ENCODE data around the gene CRADD.
A peak's percentile ranks its signal among the peaks of the same experiment; 100 is the strongest.
"Not testable (repeated sequence)": the region's sequence is repeated elsewhere in the genome, so short reads cannot be mapped to it uniquely, and the experiment has no call there.

Gene CRADD

DNA sequence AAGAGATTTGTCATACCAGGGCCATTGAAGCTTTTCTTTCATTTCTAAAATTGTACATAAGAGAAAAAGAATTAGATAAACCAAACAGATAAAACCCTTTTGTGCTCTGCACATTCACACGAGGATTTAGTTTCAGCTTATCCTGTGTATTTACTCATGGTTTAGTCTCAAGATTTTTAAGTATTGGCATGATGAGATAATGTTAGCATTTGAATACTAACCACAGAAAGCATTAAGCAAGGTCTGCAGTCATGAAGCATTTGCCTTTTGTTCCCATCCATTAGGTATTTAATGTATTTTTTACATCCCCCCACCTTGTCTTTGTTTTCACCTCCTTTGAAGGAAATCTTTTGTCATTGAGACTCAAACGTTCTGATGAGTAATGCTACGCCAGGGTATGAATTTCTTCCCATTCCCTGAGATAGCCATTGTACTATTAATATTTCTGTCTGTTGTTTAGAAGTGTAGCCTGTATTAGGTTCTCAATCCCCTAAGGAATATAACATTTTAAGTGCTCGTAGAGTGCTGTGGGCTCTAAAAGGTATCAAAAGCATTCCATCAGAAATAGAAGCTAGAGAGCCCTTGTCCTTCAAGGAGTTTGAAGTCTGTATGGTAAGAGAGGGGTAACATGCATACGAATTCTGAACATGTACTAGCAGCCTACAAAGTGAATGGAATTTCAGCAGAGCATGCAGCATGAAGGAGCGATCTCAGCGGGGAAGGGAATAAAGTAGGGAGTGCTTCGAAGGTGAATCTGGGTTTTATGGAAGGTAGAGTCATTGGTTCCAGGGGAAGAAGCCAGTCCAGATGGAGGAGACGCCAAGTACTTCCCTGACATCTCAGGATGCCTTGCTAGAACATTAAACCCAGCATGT lies 22.3 kb downstream of the CRADD start:
- no peak overlapping the region for H3K9ac ChIP-seq (ENCODE audit: low read length)
- H3K4me3 ChIP-seq (ENCODE audit: low read length) = no peak overlapping the region
- no peaks in the 10 kb centered on the region for H3K4me1 ChIP-seq (ENCODE audit: control insufficient read depth, insufficient read depth, low read length)
- no peak overlapping the region for H3K27ac ChIP-seq (ENCODE audit: low read depth, low read length)
- H3K36me3 ChIP-seq (ENCODE audit: control insufficient read depth, insufficient read depth, low read length) = no peaks in the 10 kb centered on the region
- H3K27me3 ChIP-seq (ENCODE audit: control insufficient read depth, insufficient read depth, low read length) = no peaks in the 10 kb centered on the region

DNA sequence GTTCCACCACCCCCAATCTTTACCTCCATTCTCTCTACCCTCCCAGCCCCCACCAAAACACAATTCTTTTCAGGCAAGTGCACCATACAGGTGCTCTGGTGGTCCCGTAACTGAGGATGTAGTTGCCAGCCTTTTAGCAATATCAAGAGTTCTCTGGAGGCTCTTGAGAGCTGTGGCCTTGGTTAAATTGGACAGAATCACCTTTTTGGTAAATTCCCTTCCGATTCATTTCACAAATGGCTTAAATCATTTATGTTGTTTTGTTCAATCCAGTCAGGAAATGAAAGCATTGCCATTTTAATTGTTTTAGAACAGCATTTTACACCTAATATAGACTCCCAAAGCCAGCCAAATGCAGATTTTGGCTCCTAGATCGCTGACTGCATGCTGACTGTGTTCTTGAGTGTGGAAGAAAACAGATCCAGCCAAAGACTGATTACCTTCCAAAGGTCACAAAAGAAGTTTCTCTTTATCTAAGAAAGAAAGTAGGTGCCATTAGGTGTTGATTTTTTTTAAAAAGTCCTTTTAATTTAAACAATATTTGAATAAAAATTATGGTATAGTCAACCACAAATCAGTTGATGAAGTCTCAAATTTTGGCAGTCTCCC lies 25.6 kb downstream of the CRADD start:
- Histone ChIP-seq H3K4me3 (ENCODE audit: low read length) (no peak overlapping the region), H3K9ac (ENCODE audit: low read length) (no peak overlapping the region), H3K36me3 (ENCODE audit: control insufficient read depth, insufficient read depth, low read length) (no peaks in the 10 kb centered on the region), H3K27ac (ENCODE audit: low read depth, low read length) (no peak overlapping the region), H3K4me1 (ENCODE audit: control insufficient read depth, insufficient read depth, low read length) (no peaks in the 10 kb centered on the region), H3K27me3 (ENCODE audit: control insufficient read depth, insufficient read depth, low read length) (no peaks in the 10 kb centered on the region)

DNA sequence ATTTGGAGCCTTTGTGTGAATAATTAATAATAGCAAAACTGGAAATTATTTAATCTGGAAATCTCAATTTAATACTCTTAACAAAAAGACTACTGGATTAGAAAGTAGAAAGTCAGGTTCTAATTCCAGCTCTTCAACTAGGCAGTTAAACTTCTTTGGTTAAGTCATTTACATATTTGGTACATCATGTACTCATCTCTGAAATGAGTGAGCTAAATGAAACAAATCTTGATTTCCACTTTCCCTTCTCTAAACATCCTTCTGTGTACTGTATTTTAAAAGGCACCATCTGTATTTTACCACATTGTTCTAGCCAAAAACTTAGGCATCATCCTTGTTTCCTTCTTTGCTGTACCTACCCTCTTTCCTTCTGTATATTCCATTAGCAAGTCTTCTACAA lies 26.9 kb downstream of the CRADD start:
- no peaks in the 10 kb centered on the region for H3K4me1 ChIP-seq (ENCODE audit: control insufficient read depth, insufficient read depth, low read length)
- no peaks in the 10 kb centered on the region for H3K36me3 ChIP-seq (ENCODE audit: control insufficient read depth, insufficient read depth, low read length)
- H3K27me3 ChIP-seq (ENCODE audit: control insufficient read depth, insufficient read depth, low read length) = no peaks in the 10 kb centered on the region
- H3K27ac ChIP-seq (ENCODE audit: low read depth, low read length) = no peak overlapping the region
- H3K4me3 ChIP-seq (ENCODE audit: low read length) = no peak overlapping the region
- H3K9ac ChIP-seq (ENCODE audit: low read length) = no peak overlapping the region

DNA sequence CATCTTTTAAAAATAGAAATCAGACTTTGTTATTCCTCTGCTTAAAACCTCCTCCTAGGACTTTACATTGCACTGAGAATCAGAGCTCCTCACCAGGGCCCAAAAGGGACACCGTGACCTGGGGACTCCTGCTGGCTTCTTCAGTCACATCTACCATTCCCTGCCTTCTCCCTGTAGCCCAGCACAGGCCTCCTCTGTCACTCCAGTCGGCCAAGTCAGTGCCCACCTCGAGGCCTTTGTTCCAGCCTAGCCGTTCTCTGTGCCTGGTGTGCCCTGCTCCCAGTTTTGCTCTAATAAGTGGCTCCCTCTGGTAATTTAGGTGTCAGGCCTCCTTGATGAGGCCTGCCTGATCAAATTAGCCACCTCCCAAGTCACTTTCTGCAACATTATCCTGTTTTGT lies 27.4 kb downstream of the CRADD start:
- Histone ChIP-seq H3K4me1 (ENCODE audit: control insufficient read depth, insufficient read depth, low read length) (no peaks in the 10 kb centered on the region), H3K36me3 (ENCODE audit: control insufficient read depth, insufficient read depth, low read length) (no peaks in the 10 kb centered on the region), H3K27me3 (ENCODE audit: control insufficient read depth, insufficient read depth, low read length) (no peaks in the 10 kb centered on the region), H3K9ac (ENCODE audit: low read length) (no peak overlapping the region), H3K4me3 (ENCODE audit: low read length) (no peak overlapping the region), H3K27ac (ENCODE audit: low read depth, low read length) (no peak overlapping the region)

DNA sequence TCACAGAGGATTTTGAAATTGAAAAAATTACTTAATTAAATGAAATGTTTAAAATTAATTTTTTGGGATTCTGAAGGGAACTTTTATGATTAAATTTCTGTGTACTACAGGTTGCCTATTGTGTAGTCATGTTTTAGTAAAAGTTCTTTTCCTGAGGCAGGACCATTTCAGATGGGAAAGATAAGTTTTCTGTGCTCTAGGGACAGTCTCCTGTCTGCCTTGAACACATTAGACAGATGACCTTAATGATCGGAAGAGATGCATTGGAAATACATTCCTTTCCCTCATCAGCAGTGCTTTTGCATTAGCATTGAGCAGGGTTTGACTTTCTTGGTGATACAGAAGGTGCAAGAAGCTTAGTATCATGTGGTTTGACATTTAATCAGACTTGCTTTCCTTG lies 28.1 kb downstream of the CRADD start:
- H3K4me1 ChIP-seq (ENCODE audit: control insufficient read depth, insufficient read depth, low read length) = no peaks in the 10 kb centered on the region
- H3K27ac ChIP-seq (ENCODE audit: low read depth, low read length) = no peak overlapping the region

DNA sequence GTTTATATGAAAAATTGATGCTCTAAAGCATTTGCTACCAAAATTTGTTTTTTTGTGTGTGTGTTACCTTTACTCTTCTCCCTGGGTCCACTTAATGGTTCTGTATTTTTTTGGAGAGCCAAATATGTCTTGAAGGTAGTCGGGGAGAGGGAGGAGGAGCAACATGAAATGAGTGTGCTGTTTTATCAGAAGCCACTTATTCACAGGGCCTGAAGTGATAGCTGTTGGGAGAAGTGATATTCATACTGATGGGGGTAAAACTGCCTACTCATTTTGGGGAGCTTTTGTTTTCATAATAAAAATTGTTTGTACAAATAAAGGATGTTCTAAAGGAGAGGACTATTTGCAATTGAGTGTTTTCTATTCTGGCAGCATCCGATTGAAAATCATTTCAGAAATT lies 29.2 kb downstream of the CRADD start:
- Histone ChIP-seq H3K4me3 (ENCODE audit: low read length) (no peak overlapping the region), H3K9ac (ENCODE audit: low read length) (no peak overlapping the region), H3K27me3 (ENCODE audit: control insufficient read depth, insufficient read depth, low read length) (no peaks in the 10 kb centered on the region), H3K27ac (ENCODE audit: low read depth, low read length) (no peak overlapping the region), H3K36me3 (ENCODE audit: control insufficient read depth, insufficient read depth, low read length) (no peaks in the 10 kb centered on the region), H3K4me1 (ENCODE audit: control insufficient read depth, insufficient read depth, low read length) (no peaks in the 10 kb centered on the region)

More for the DNA sequence above, 28.1 kb downstream of the CRADD start:
- no peak overlapping the region for H3K4me3 ChIP-seq (ENCODE audit: low read length)
- no peaks in the 10 kb centered on the region for H3K36me3 ChIP-seq (ENCODE audit: control insufficient read depth, insufficient read depth, low read length)
- no peaks in the 10 kb centered on the region for H3K27me3 ChIP-seq (ENCODE audit: control insufficient read depth, insufficient read depth, low read length)
- H3K9ac ChIP-seq (ENCODE audit: low read length) = no peak overlapping the region

DNA sequence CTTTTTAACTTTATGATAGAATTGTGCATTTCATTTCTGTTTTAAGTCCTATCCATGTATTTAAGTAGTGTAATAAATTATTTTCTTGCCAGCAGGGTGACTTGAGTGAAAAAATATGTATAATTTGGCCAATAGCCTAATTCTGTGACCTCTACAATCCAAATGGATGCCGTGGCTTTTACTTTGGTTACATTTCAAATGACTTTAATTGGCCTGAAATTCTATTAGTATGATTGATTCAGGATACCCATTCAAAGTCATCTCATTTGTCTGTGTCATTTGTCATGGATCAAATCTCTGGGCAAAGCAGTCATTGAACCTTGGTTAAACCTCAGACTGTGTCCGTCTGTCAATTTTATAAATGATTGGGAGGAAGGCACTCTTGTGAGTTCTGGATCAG lies 29.6 kb downstream of the CRADD start:
- Histone ChIP-seq H3K27me3 (ENCODE audit: control insufficient read depth, insufficient read depth, low read length) (no peaks in the 10 kb centered on the region), H3K36me3 (ENCODE audit: control insufficient read depth, insufficient read depth, low read length) (no peaks in the 10 kb centered on the region), H3K4me3 (ENCODE audit: low read length) (no peak overlapping the region), H3K27ac (ENCODE audit: low read depth, low read length) (no peak overlapping the region), H3K9ac (ENCODE audit: low read length) (no peak overlapping the region), H3K4me1 (ENCODE audit: control insufficient read depth, insufficient read depth, low read length) (no peaks in the 10 kb centered on the region)

DNA sequence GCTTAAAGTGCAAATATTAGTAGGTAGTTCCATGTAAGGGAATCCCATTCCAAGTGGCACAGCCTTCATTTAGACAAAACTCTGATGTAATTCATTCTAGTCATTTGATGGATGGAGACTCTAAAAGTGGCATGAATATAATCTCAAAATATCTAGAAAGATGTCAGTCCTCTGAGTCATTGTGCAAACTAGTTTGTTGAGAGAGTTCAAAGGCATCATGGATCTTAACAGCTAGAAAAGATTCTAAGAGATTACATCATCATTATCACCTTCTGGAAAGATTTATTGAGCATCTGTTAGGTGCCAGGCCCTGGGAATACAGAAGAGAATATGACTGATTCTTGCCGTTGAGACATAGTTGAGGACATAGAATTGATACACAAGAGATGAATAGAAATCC lies 30.7 kb downstream of the CRADD start:
- Histone ChIP-seq H3K36me3 (ENCODE audit: control insufficient read depth, insufficient read depth, low read length) (no peaks in the 10 kb centered on the region), H3K27me3 (ENCODE audit: control insufficient read depth, insufficient read depth, low read length) (no peaks in the 10 kb centered on the region), H3K27ac (ENCODE audit: low read depth, low read length) (no peak overlapping the region), H3K4me3 (ENCODE audit: low read length) (no peak overlapping the region), H3K9ac (ENCODE audit: low read length) (no peak overlapping the region), H3K4me1 (ENCODE audit: control insufficient read depth, insufficient read depth, low read length) (peaks cover 4% of the 10 kb centered on the region)

DNA sequence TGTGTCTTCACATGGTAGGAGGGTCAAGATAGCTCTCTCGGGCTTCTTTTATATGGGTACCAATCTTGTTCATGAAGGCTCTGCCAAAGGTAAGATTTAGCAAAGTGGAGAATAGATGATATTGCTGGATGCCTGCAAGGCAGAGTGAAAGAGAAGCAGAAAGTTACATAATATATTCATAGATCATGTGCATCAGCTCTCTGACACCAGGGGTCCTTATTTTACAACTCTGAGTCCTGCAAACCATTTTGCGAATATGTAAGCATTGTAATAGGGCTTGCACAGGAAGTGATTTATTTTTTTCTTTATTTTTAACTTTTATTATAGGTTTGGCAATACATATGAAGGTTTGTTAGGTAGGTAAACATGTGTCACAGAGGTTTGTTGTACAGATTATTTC lies 31.8 kb downstream of the CRADD start:
- no peak overlapping the region for H3K9ac ChIP-seq (ENCODE audit: low read length)
- no peaks in the 10 kb centered on the region for H3K27me3 ChIP-seq (ENCODE audit: control insufficient read depth, insufficient read depth, low read length)
- no peaks in the 10 kb centered on the region for H3K36me3 ChIP-seq (ENCODE audit: control insufficient read depth, insufficient read depth, low read length)
- H3K4me1 ChIP-seq (ENCODE audit: control insufficient read depth, insufficient read depth, low read length) = peaks cover 6% of the 10 kb centered on the region
- no peak overlapping the region for H3K27ac ChIP-seq (ENCODE audit: low read depth, low read length)
- H3K4me3 ChIP-seq (ENCODE audit: low read length) = no peak overlapping the region

DNA sequence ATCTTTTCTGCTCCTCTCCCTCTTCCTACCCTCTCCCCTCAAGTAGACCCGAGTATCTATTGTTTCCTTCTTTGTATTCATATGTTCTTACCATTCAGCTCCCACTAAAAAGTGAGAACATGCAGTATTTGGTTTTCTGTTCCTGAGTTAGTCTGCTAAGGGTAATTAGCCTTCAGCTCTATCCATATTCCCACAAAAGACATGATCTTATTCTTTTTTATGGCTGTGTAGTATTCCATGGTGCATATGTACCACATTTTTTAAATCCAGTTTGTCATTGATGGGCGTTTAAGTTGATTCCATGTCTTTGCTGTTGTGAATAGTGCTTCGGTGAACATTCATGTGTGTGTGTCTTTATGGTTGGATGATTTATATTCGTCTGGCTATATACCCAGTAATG lies 32.2 kb downstream of the CRADD start:
- Histone ChIP-seq H3K27ac (ENCODE audit: low read depth, low read length) (no peak overlapping the region), H3K9ac (ENCODE audit: low read length) (no peak overlapping the region), H3K4me3 (ENCODE audit: low read length) (no peak overlapping the region), H3K4me1 (ENCODE audit: control insufficient read depth, insufficient read depth, low read length) (peaks cover 6% of the 10 kb centered on the region), H3K36me3 (ENCODE audit: control insufficient read depth, insufficient read depth, low read length) (no peaks in the 10 kb centered on the region), H3K27me3 (ENCODE audit: control insufficient read depth, insufficient read depth, low read length) (no peaks in the 10 kb centered on the region)

DNA sequence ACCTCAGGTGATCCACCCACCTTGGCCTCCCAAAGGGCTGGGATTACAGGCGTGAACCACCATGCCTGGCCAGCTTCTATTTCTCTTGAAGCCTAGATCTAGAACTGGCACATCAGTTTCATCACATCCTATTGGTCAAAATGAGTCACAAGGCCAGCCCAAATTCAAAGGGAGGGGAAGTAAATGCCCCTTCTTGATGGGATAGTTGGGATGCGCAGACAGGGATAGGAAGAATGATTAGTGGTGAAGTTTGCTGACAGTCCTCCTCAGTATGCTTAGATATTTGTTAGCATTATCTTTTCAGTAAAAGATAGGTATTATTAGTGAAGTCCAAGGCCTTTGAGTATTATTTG lies 33.4 kb downstream of the CRADD start:
- Histone ChIP-seq H3K9ac (ENCODE audit: low read length) (no peak overlapping the region), H3K27me3 (ENCODE audit: control insufficient read depth, insufficient read depth, low read length) (no peaks in the 10 kb centered on the region), H3K36me3 (ENCODE audit: control insufficient read depth, insufficient read depth, low read length) (no peaks in the 10 kb centered on the region), H3K27ac (ENCODE audit: low read depth, low read length) (no peak overlapping the region), H3K4me3 (ENCODE audit: low read length) (no peak overlapping the region), H3K4me1 (ENCODE audit: control insufficient read depth, insufficient read depth, low read length) (peaks cover 6% of the 10 kb centered on the region)

DNA sequence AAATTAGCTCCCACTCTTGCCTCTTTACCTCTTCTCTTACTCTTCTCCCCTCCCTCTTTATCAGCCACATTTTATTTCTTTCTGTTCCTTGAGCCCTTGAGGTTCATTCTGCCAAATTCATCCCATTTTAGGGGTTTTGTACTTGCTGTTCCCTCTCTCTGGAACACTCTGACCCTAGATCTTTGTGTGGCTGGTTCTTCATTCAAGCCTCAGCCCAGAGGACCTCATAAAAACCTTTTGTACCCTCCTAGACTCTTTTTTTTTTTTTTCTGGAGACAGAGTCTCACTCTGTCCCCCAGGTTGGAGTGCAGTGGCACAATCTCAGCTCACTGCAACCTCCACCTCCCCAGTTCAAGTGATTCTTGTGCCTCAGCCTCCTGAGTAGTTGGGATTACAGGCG lies 34.3 kb downstream of the CRADD start:
- not testable (repeated sequence) for H3K27me3 ChIP-seq (ENCODE audit: control insufficient read depth, insufficient read depth, low read length); H3K4me3 ChIP-seq (ENCODE audit: low read length); H3K4me1 ChIP-seq (ENCODE audit: control insufficient read depth, insufficient read depth, low read length); H3K9ac ChIP-seq (ENCODE audit: low read length); H3K36me3 ChIP-seq (ENCODE audit: control insufficient read depth, insufficient read depth, low read length)
- H3K27ac ChIP-seq (ENCODE audit: low read depth, low read length) = peak overlapping the region; percentile 14

DNA sequence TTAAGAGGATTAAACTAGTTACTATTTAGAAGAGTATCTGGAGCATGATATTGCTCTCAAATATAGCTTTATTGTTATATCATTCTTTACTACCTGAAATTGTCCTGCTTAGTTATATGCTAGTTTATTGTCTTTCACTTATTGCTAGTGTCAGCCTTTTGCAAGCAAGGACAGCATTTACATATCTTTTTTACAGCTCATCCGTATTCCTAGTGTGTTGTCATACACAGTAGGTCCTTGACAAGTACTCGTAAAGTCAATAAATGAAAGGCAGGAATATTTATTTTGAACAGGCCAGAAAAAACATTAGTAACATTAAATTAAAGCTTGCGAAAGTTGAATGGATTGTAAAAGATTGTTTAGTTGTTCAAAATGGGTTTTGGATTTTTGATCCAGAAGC lies 35.0 kb downstream of the CRADD start:
- Histone ChIP-seq H3K27me3 (ENCODE audit: control insufficient read depth, insufficient read depth, low read length) (no peaks in the 10 kb centered on the region), H3K9ac (ENCODE audit: low read length) (no peak overlapping the region), H3K27ac (ENCODE audit: low read depth, low read length) (peak overlapping the region; percentile 21), H3K4me1 (ENCODE audit: control insufficient read depth, insufficient read depth, low read length) (peaks cover 6% of the 10 kb centered on the region), H3K4me3 (ENCODE audit: low read length) (no peak overlapping the region), H3K36me3 (ENCODE audit: control insufficient read depth, insufficient read depth, low read length) (no peaks in the 10 kb centered on the region)
